Measurements from ENCODE around the gene ZNF665. TPM values are rescaled to one million over a fixed set of nuclear protein-coding genes. Genes with fewer than 3 reads are reported as not detected.

Gene ZNF665
- total and polyA plus RNA-seq, 10 of the 15 experiments (the other 5 are each of a cell fraction or from before 2014, with no cell fraction given), result 0.20 to 3.0 (median 1.4) TPM

DNA sequence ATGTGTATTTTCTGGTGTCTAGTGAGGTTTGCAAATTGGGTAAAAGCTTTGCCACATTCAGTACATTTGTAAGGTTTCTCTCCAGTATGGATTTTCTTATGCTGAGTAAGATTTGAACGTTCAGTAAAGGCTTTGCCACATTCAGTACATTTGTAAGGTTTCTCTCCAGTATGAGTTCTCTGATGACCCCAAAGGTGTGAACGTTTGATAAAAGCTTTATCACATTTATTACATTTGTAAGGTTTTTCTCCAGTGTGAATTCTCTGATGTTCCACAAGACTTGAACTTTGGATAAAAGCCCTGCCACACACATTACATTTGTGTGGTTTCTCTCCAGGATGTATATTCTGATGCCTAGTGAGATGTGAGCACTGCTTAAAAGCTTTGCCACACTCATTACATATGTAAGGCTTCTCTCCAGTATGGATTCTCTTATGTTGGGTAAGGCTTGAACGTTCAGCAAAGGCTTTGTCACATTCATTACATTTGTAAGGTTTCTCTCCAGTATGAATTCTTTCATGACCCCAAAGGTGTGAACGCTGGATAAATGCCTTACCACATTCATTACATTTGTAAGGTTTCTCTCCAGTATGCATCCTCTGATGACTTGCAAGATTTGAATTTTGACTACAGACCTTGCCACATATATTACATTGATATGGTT, 44.1 kb upstream of the ZNF665 start:
- no peak for TF ChIP-seq DPF2 (IDR thresholded peaks at IDR 0.05)
- WGBS (ENCODE audit: insufficient coverage, insufficient replicate concordance, low lambda C conversion rate, missing lambda C conversion rate), result 7% methylated on average over 4 of the region's 4 CpGs
- H4K20me1 ChIP-seq (ENCODE audit: control insufficient read depth, insufficient read depth), result no peaks in the 10 kb centered on the region
- in situ Hi-C loops (cut with MboI), result no loop called here
- CTCF ChIA-PET, result interaction anchor here (1.2 kb wide), 1 partner anchor 12 kb away, joined by 3 read pairs; no protein-coding TSS in a partner anchor
- H3K9me3 ChIP-seq (replicated peaks; ENCODE audit: control insufficient read depth, insufficient read depth, low read length), result peaks cover 2% of the 10 kb centered on the region; the same call in 2 of the 3 replicates
- H2AFZ ChIP-seq (ENCODE audit: control insufficient read depth, low read depth, low read length), result no peak overlapping the region
- no TSS peak for BruUV-seq (replicated peaks)
- no peak overlapping the region for H3K27ac ChIP-seq (ENCODE audit: control insufficient read depth, insufficient read depth)
- SMC1A ChIA-PET (ENCODE audit: uncharacterized antibody, unreplicated experiment), result no interaction called here
- intact Hi-C loops (cut with micrococcal nuclease; ENCODE audit: unreplicated experiment), result no loop called here
- no peak for DNase-seq (ENCODE audit: low read depth, low spot score)
- RAD21 ChIA-PET (ENCODE audit: unreplicated experiment), result no interaction called here
- no peak for ATAC-seq
- no peak overlapping the region for H3K9ac ChIP-seq (ENCODE audit: control insufficient read depth, insufficient read depth, low read length)
- H3K4me3 ChIP-seq, result no peak overlapping the region
- no peak overlapping the region for H3K4me2 ChIP-seq (ENCODE audit: control insufficient read depth, insufficient read depth)
- no peaks in the 10 kb centered on the region for H3K4me1 ChIP-seq (ENCODE audit: control insufficient read depth, insufficient read depth, low read length)
- no peaks in the 10 kb centered on the region for H3K79me2 ChIP-seq (ENCODE audit: control insufficient read depth, insufficient read depth, low read length)
- FAIRE-seq, result no peak
- POLR2A ChIA-PET, result no interaction called here
- no peaks in the 10 kb centered on the region for H3K36me3 ChIP-seq (ENCODE audit: control insufficient read depth in 2 of 2, insufficient read depth in 2 of 2, low read length in 1 of 2)
- H3K27me3 ChIP-seq (replicated peaks in 1 of 2; ENCODE audit: control insufficient read depth in 2 of 2, insufficient read depth in 2 of 2, low read length in 1 of 2), result no peaks in the 10 kb centered on the region

DNA sequence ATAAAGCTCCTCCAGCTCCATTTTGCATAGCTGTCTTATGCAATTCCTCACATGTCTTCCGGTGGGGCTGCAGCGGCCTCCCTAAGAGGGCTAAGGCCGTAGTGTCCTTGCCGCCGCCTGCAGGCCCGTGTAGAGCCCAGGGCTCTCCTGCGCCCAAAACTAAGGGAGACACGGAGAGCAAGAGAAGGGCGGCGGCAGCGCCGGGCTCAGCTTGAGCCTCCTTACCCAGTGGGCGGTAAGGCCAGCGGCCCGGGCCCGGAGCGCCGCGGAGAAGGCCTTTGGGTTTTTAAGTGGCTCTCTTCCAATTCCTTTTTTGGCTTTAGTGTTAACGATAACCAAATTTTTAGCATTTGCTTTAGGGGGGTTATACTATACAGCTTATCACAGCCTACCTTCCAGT, 31.4 kb upstream of the ZNF665 start:
- no peak for TF ChIP-seq NBN (IDR thresholded peaks at IDR 0.05)
- TF ChIP-seq SMAD5 (IDR thresholded peaks at IDR 0.05; ENCODE audit: low read depth), result no peak
- TF ChIP-seq ZNF622 (IDR thresholded peaks at IDR 0.05), result no peak
- TF ChIP-seq, protein P1, sequence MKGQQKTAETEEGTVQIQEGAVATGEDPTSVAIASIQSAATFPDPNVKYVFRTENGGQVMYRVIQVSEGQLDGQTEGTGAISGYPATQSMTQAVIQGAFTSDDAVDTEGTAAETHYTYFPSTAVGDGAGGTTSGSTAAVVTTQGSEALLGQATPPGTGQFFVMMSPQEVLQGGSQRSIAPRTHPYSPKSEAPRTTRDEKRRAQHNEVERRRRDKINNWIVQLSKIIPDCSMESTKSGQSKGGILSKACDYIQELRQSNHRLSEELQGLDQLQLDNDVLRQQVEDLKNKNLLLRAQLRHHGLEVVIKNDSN (IDR thresholded peaks at IDR 0.05; ENCODE audit: borderline replicate concordance, extremely low read length, insufficient read depth, low read depth, low read length), result no peak
- TF ChIP-seq, protein P2, sequence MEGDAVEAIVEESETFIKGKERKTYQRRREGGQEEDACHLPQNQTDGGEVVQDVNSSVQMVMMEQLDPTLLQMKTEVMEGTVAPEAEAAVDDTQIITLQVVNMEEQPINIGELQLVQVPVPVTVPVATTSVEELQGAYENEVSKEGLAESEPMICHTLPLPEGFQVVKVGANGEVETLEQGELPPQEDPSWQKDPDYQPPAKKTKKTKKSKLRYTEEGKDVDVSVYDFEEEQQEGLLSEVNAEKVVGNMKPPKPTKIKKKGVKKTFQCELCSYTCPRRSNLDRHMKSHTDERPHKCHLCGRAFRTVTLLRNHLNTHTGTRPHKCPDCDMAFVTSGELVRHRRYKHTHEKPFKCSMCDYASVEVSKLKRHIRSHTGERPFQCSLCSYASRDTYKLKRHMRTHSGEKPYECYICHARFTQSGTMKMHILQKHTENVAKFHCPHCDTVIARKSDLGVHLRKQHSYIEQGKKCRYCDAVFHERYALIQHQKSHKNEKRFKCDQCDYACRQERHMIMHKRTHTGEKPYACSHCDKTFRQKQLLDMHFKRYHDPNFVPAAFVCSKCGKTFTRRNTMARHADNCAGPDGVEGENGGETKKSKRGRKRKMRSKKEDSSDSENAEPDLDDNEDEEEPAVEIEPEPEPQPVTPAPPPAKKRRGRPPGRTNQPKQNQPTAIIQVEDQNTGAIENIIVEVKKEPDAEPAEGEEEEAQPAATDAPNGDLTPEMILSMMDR (IDR thresholded peaks at IDR 0.05 in 2 of 3, conservative IDR thresholded peaks at IDR 0.05 in 1 of 3; ENCODE audit: control insufficient read depth in 2 of 3, extremely low read depth in 1 of 3, insufficient read depth in 1 of 3, low read depth in 3 of 3, low read length in 3 of 3), result no peak
- no peak for TF ChIP-seq KLF5 (IDR thresholded peaks at IDR 0.05; ENCODE audit: partially characterized antibody)
- TF ChIP-seq FOXK2 (IDR thresholded peaks at IDR 0.05), result no peak
- no peak for TF ChIP-seq HCFC1 (IDR thresholded peaks at IDR 0.05; ENCODE audit: low read length)
- no peak for TF ChIP-seq KDM1A (IDR thresholded peaks at IDR 0.05; ENCODE audit: borderline replicate concordance)
- no peak for TF ChIP-seq POLR2AphosphoS2 (IDR thresholded peaks at IDR 0.05; ENCODE audit: low read depth, low read length)
- no peak overlapping the region for H3K4me2 ChIP-seq (ENCODE audit: control insufficient read depth, insufficient read depth)
- ChIA-PET RAD21 (ENCODE audit: unreplicated experiment) (no interaction called here), POLR2A (no interaction called here), SMC1A (ENCODE audit: uncharacterized antibody, unreplicated experiment) (no interaction called here), CTCF (no interaction called here)
- FAIRE-seq (no peak), DNase-seq (ENCODE audit: low read depth, low spot score) (no peak), ATAC-seq (no peak)
- H3K4me1 ChIP-seq (ENCODE audit: control insufficient read depth, insufficient read depth, low read length), result no peaks in the 10 kb centered on the region
- no peaks in the 10 kb centered on the region for H4K20me1 ChIP-seq (ENCODE audit: control insufficient read depth, insufficient read depth)
- no peak overlapping the region for H3K9ac ChIP-seq (ENCODE audit: control insufficient read depth, insufficient read depth, low read length)
- no TSS peak for BruUV-seq (replicated peaks)
- H3K27ac ChIP-seq (ENCODE audit: control insufficient read depth, insufficient read depth), result no peak overlapping the region
- no peak overlapping the region for H2AFZ ChIP-seq (ENCODE audit: control insufficient read depth, low read depth, low read length)
- intact Hi-C loops (cut with micrococcal nuclease; ENCODE audit: unreplicated experiment) (no loop called here), in situ Hi-C loops (cut with MboI) (no loop called here)
- peaks cover 3% of the 10 kb centered on the region; the same call in 1 of the 3 replicates for H3K9me3 ChIP-seq (replicated peaks; ENCODE audit: control insufficient read depth, insufficient read depth, low read length)
- H3K27me3 ChIP-seq (replicated peaks in 1 of 2; ENCODE audit: control insufficient read depth in 2 of 2, insufficient read depth in 2 of 2, low read length in 1 of 2), result no peaks in the 10 kb centered on the region
- no peaks in the 10 kb centered on the region for H3K36me3 ChIP-seq (ENCODE audit: control insufficient read depth in 2 of 2, insufficient read depth in 2 of 2, low read length in 1 of 2)
- no peaks in the 10 kb centered on the region for H3K79me2 ChIP-seq (ENCODE audit: control insufficient read depth, insufficient read depth, low read length)
- 88% methylated on average over 20 of the region's 20 CpGs for WGBS (ENCODE audit: insufficient coverage, insufficient replicate concordance, low lambda C conversion rate, missing lambda C conversion rate)
- H3K4me3 ChIP-seq, result no peak overlapping the region

Data from GM12878 (cell line).